GM18861 (cell line): ENCODE data around the gene SIGLEC10.
"Not testable (repeated sequence)": the region's sequence is repeated elsewhere in the genome, so short reads cannot be mapped to it uniquely, and the experiment has no call there.

ENCODE experiments used
- ATAC-seq: cut with Tn5 transposase; IDR thresholded peaks from one replicate; pipeline ENCODE4 v1.9.1; 2021; ENCODE audit not compliant: unreplicated experiment

Gene SIGLEC10

GRCh38 chr19:51440846-51441409, 23.5 kb upstream of the SIGLEC10 start:
- no peak for ATAC-seq

GRCh38 chr19:51440052-51440451, 22.6 kb upstream of the SIGLEC10 start:
- no peak for ATAC-seq

- ATAC-seq: no peak
Measured at GRCh38 chr19:51439021-51439465, 21.6 kb upstream of the SIGLEC10 start.

GRCh38 chr19:51434456-51434855, 17.0 kb upstream of the SIGLEC10 start:
- no peak for ATAC-seq

- ATAC-seq: no peak
Measured at GRCh38 chr19:51433043-51433442, 15.6 kb upstream of the SIGLEC10 start.

GRCh38 chr19:51431124-51431523, 13.7 kb upstream of the SIGLEC10 start:
- no peak for ATAC-seq

- ATAC-seq: no peak
Measured at GRCh38 chr19:51430221-51430620, 12.8 kb upstream of the SIGLEC10 start.

GRCh38 chr19:51427201-51427600, 9.8 kb upstream of the SIGLEC10 start:
- ATAC-seq: no peak

GRCh38 chr19:51422053-51422448, 4.6 kb upstream of the SIGLEC10 start:
- no peak for ATAC-seq

GRCh38 chr19:51421229-51422052, 4.0 kb upstream of the SIGLEC10 start:
- no peak for ATAC-seq

- ATAC-seq: not testable (repeated sequence)
Measured at GRCh38 chr19:51420511-51420910, 3.1 kb upstream of the SIGLEC10 start.

GRCh38 chr19:51418707-51419106, 1.3 kb upstream of the SIGLEC10 start:
- ATAC-seq: no peak

- no peak for ATAC-seq
Measured at GRCh38 chr19:51417810-51418157, 342 bp upstream of the SIGLEC10 start.

- not testable (repeated sequence) for ATAC-seq
Measured at GRCh38 chr19:51416422-51416821, 1.0 kb downstream of the SIGLEC10 start.

- no peak for ATAC-seq
Measured at GRCh38 chr19:51415187-51415586, 2.3 kb downstream of the SIGLEC10 start.

- ATAC-seq: no peak
Measured at GRCh38 chr19:51410950-51411748, 6.3 kb downstream of the SIGLEC10 start.

- no peak for ATAC-seq
Measured at GRCh38 chr19:51407511-51408131, 9.8 kb downstream of the SIGLEC10 start.

- no peak for ATAC-seq
Measured at GRCh38 chr19:51402117-51402516, 15.3 kb downstream of the SIGLEC10 start.

GRCh38 chr19:51399936-51400335, 17.5 kb downstream of the SIGLEC10 start:
- not testable (repeated sequence) for ATAC-seq

GRCh38 chr19:51399231-51399630, 18.2 kb downstream of the SIGLEC10 start:
- ATAC-seq: no peak

- no peak for ATAC-seq
Measured at GRCh38 chr19:51398096-51398704, 19.2 kb downstream of the SIGLEC10 start.
